ENCODE measurements around the gene AP2A2.
A peak's percentile ranks its signal among the peaks of the same experiment; 100 is the strongest.

AP2A2 gene

GRCh38 chr11:926341-926916 is 759 bp downstream of the AP2A2 start:
- DNase-seq, result peak; percentile 78

DNA sequence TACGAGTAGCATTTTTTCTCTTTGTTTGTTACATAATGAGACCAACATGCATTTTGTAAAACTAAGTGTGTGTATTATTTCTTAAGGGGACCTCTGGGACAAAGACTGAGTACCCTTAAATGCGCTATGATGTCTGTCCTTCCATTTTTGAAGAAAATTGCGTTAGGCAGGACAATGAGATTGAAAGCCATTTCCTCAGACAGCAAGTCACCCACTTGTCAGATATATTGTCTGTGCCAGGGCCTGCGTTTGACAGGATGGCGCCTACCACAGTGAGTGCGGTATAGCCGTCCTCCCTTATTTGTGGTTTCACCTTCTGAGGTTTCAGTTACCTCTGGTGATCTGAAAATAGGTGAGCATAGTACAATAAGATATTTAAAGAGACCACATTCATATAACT is 2.2 kb downstream of the AP2A2 start:
- no peak for DNase-seq

- no peak for DNase-seq
Measured at GRCh38 chr11:928786-929185, 3.1 kb downstream of the AP2A2 start.

DNA sequence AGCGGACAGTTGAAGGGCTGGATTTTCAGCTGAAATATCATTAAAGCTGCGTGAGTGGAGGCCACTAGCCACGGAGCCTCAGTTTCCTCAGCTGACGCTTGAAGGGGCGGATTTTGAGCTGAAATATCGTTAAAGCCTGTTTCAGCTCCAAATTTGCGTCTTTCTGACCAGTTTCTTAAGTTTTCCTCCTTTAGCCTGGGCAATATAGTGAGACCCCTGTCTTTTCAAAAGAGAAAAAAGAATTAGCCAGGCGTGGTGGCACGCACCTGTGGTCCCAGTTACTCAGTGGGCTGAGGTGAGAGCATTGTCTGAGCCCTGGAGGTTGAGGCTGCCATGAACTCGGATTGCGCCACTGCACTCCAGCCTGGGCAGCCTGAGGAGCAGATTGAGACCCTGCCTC is 3.7 kb downstream of the AP2A2 start:
- no peak for DNase-seq

- no peak for DNase-seq
Measured at GRCh38 chr11:931385-931784, 5.7 kb downstream of the AP2A2 start.

DNA sequence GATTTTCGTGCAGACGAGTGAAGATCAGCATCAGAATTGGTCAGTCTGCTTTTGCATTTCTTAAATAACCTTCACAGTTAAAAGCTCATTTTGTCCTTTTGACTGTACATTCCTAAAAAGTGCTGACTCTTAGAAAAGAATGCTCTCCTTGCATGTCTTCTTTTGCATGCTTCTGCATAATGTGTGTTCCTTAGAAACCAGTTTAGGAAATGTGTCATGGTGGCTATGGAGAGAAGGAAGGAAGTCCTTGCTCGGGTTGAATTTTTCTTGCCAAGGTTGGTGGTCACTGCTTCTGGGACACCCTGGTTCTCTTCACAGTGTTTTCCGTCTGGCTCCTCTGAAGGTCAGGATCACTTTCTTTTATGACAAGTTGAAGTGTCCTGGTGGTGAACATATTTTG is 6.8 kb downstream of the AP2A2 start:
- no peak for DNase-seq

DNA sequence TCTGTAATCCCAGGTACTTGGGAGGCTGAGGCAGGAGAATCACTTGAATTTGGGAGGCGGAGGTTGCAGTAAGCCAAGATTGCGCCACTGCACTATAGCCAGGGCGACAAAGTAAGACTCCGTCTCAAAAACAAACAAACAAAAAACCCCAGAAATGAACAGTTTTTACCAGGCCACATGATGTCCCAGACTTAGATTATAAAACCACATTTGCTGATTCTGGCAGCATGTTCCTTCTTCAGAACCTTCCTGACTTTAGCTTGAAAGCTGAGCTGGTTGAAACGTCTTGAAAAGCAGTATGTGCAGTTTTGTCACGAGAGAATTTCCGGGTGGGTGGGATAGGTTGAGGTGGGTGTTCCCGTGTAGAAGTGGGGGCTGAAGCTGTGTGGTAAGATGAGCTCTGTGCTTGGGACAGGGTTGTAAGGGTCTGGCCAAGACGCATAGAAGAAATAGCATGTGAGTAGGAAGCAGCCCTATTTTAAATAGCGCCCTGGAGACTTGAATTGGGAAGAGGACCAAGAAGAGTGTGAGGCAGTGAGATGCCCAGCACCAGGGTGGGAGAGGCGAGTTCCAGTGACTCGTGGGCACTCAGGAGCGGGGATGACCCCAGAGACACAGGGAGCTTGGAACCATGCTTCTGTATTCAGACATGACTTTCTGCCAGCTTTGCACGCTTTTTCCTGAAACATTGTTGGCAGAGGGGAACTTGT is 7.6 kb downstream of the AP2A2 start:
- DNase-seq, result no peak

DNA sequence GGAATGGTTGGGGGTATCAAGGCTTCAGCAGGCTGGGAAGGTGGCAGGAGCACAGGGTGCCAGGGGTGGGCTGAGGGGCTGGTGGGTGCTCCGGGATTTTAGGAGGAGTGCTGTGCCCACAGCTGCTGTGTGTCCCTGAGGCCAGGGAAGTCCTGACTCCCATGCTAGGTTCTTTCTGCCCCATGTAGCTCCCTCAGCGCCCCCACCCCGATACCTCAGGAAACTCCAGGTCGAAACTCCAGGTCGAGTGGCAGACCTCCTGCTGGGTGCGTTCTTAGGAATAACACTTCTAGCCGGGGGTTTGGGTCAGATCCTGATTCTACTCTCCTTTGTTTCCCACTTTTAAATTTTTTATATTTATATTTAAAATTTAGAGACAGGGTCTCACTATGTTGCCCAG is 8.3 kb downstream of the AP2A2 start:
- no peak for DNase-seq

DNA sequence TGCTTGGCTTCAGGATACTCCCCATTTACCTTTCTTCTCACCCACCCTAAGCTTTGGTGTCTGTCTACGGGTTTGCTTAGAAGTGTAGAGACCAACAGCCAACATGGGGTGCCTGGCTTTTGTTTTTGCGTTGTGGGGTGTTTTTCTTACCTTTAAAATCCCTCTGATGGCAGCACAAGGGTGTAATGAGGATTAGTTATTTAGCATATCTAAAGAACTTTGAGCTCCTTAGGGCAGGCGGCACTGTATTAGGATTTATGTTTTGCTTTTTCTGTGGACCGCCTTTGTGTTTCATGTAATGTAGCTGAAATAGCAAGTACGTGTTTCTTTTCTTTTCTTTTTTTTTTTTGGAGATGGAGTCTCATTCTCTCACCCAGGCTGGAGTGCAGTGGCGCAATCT is 8.9 kb downstream of the AP2A2 start:
- DNase-seq, result no peak

DNA sequence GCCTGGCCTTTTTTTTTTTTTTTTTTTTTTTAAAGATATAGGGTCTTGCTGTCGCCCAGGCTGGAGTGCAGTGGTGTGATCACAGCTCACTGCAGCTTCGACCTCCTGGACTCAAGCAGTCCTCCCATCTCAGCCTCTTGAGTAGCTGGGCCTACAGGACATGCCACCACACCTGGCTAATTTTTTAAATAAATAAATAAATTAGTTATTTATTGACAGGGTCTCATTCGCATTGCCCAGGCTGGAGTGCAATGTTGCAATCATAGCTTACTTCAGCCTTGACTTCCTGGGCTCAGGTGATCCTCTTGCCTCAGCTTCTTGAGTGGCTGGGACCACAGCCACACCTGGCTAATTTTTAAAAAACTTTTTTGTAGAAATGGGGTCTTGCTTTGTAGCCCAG is 10.5 kb downstream of the AP2A2 start:
- DNase-seq, result no peak

DNA sequence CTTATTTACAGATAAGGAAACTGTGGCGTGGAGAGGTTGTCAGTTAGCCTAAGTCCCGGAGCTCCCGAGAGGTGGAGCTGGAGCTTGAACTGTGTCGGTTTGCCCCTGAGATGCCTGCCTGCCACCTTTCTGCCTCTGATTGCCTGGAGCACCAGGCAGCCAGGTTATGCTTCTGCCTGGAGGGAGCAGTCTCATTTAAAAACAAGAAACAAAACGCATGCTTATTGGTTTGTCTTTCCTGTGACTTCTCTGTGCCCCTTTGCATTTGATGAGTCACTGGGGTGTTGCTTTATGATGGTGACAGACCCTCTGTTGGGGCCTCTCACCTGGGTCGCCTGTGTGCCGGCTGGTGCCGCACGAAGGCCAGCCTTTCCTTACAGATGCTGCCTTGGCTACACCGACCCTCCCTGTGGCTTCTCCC is 12.2 kb downstream of the AP2A2 start:
- DNase-seq, result no peak

- DNase-seq, result no peak
Measured at GRCh38 chr11:940496-941135, 14.9 kb downstream of the AP2A2 start.

GRCh38 chr11:942823-943222 is 17.2 kb downstream of the AP2A2 start:
- no peak for DNase-seq

- DNase-seq, result no peak
Measured at GRCh38 chr11:944711-945470, 19.2 kb downstream of the AP2A2 start.

DNA sequence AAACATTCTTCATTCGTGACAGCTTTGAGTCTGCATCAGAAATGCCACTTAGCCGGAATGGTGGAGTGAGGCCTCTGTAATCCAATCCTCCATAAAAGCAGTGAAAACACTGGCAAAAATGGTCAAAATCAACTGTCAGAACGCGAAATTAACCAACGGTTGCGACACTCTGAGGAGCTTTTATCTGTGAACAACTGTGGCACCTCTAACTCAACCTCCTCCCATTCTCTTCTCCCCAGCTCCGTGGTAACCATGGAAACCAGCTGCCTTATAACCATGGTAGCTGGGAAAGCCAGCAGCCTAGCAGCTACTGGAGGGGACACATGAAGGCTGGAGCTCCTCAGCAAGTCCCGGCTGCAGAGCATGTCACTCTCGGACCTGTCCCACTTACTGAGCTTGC is 20.3 kb downstream of the AP2A2 start:
- no peak for DNase-seq

DNA sequence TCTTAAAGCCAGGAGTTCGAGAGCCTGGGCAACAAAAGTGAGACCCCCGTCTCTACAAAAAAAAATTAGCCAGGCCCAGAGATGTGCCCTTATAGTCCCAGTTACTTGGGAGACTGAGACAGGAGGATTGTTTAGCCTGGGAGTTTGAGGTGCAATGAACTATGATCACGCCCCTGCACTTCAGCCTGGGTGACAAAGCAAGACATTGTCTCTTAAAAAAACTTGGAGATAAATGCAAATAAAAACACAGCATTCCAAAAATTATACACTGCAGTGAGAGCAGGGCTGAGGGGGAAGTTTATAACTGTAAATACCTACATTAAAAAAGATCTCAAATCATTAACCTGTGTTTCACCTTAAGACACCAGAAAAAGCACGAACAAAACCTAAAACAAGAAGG is 22.1 kb downstream of the AP2A2 start:
- DNase-seq, result no peak

DNA sequence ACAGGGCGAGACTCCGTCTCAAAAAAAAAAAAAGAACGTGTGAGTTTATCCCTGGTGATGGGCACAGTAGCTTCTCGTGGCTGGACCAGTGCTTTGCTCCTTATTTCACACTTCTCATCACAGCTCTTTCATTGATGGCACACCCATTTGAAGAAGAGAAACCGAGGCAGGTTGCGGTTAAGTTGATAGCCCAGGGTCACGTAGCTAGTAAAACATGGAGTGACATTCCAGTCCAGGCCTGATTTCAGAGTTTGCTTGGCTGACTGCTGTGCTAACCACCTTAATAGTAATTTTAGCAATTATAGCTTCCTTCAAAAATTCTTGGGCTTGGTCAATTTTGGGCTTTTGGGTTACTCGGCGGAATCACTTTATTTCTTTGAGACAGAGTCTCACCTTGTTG is 25.8 kb downstream of the AP2A2 start:
- no peak for DNase-seq

DNA sequence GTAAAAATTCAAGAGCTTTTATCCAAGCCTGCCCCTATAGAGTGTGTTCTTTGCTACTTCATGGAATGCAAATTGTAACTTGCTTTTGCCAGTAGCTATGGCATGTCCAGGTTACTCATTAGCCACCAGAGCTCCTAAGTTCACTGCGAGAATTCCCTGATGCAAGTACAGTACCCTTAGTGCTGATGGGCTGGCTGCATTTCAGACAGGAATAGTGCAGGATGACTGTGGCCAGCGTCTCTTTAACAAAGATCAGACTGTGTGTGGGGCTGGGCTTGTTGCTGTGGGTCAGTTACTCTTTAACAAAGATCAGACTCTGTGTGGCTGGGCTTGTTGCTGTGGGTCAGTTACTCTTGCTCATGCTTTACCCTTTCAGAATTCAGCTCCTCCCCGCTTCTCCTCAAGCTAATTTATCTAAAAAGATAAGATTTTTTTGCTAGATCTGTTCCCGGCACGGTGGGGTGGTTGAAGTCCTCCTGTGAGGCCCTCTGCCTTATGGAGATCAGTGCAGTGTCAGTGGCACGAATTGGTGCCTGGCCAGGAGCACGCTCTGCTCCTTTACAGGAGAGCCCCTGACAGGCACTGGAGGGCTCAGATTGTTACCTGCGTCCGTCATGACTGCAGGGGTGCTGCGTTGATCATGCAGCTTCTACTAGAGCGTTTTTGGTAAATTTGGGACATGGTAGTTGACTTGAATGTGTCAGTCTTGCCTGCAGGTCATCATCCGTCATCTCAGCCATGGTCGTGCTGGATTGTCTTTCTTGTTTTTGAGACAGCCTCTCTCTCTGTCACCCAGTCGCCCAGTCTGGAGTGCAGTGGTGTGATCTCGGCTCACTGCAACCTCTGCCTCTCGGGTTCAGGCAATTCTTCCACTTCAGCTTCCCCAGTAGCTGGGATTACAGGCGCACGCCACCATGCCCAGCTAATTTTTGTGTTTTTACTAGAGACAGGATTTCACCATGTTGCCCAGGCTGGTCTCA is 27.0 kb downstream of the AP2A2 start:
- no peak for DNase-seq

DNA sequence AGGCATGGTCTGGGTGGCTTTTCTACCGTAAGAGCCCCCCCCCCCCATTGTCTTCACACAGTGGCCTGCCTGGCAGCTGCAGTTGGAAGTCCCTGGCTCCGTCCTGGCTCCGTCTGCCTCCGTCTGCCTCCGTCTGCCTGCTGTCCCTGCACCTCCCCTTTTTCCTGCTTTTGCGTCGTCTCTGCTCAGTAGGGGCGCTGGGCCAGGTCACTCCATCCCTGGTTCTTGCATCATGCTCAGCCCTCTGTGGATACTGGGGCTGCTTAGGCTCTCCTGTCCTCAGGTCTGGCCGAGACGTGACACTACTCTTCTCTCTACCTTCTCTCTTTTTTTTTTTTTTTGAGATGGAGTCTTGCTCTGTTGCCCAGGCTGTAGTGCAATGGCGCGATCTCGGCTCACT is 27.8 kb downstream of the AP2A2 start:
- DNase-seq, result no peak

GRCh38 chr11:954392-955153 is 28.9 kb downstream of the AP2A2 start:
- DNase-seq, result no peak

- no peak for DNase-seq
Measured at GRCh38 chr11:955154-956063, 29.7 kb downstream of the AP2A2 start.

All from 8988T (cell line).